ENCODE results near the gene TUNAR.

Gene TUNAR

DNA sequence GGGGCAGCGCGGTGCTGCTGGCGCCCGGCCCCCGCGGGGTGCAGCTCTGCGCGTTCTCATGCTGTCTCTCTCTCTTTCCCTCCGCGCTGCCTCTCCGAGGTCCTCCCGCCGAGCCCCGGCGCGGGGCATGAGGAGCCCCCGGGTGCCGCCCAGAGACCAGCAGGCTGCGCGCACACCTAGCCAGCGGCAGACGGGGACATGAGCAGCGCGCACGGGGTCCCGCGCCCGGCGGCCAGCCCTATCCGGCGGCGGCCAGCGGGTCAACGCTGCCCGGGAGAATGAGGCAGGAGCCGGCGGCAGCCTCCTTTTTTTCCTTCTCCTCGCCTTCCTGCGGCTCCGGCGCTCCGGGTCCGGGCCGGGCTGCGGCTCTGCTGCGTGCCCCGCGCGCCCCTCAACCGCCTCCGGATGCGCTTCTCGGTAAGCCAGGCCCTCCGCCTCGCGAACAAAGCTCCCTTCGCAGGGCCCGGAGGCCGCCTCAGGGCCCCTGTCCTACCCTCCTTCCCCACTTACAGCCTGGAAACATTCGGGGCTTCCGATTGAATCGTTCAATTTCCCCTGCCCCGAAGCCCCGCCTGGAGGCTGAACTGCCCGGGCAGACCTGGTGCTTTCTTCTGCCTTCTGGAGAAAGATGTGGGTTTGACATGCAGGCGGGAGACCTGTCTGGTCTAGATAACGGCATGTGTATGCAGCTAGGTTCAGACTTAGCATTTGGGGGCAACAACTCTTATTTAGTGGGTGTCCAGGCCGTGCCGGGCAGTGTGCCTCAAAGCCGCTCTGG, at the start of gene TUNAR:
TUNAR (plus strand) TSS at position 72 of the 778 bp plus-strand sequence.
- no peak for DNase-seq (ENCODE audit: low read depth)

DNA sequence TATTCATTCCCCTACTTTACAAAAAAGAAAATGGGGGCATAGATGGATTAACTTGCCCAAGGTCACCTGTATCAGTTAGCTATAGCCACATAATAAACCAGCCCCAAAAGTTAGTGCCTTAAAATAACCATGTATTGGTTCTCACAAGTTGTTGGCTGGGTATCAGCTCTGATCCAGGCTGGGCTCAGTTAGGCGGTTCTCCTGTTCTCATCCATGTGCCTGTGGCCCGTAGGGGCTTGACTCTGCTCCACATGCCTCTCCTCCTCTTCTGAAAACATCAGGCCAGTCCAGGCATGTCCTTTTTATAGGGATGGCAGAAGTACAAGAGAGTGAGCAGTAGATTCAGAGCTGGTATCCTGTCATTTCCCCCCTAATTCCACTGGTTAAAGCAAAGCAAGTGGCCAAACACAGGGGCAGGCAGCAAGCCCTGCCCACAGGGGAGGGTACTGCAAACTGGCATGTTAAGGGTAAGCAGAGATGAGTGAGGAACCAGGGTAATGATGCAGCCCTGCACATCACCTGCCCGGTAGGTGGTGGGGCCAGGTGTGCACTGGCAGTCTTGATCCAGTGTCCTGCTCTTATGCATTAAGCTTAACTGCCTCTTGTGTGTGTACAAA, 47.9 kb upstream of the TUNAR start:
- no peak for DNase-seq (ENCODE audit: low read depth)

DNA sequence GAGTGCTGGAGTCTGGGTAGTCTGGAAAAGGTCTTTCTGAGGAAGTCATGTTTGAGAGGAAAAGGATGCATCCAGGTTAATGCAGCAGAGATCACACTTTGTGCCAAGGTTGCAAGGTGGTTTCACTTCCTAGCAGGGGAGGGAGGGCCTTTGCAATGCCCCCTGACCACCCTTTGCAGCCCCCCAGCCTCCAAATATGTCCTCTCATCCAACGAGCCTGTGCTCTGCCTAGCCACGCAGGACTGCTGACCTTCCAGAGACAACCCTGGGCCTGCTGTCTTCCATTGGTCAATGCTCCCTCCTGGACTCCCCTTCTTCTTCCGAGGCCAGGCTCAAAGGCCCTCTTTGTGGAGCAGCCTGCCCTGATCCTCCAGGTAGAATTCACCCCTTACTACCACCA, 47.3 kb upstream of the TUNAR start:
- no peak for DNase-seq (ENCODE audit: low read depth)

DNA sequence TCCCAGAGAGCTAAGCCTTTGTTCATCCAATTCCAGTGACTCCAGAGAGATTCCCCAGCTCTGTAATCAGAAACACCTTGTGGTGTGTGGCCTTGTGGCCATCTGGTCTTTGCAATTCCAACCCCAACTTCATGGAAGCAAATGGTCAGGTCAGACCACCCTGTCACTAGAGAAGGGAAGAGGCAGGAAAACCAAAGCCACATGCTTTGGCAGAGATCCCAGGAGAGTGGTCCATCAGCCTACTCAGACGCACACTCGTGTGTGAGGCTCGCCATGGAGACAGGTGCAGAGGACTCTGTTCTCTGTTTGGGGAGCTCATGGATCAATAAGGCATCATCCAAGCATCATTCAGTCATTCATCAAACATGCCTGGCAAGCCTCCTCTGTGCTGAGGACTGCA, 46.2 kb upstream of the TUNAR start:
- DNase-seq (ENCODE audit: low read depth): no peak

DNA sequence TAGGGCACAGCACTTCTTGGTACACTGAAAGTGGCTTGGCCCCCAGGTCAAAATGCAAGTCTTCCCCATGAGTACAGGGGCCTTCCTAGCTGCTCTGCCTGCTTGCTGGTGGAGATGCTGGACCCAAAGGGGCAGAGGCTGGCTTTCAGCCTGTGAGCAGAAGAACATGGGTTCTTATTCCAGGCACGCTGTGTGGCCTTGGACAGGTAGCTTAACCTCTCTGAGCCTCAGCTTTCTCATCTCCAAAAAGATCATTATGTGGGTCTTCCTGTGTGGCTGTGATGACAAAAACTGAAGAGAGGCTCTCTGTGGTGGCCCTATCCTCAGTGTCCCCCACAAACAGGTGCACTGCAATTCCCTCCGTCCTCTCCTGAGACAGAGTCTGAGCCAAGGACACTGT, 45.6 kb upstream of the TUNAR start:
- DNase-seq (ENCODE audit: low read depth): no peak

DNA sequence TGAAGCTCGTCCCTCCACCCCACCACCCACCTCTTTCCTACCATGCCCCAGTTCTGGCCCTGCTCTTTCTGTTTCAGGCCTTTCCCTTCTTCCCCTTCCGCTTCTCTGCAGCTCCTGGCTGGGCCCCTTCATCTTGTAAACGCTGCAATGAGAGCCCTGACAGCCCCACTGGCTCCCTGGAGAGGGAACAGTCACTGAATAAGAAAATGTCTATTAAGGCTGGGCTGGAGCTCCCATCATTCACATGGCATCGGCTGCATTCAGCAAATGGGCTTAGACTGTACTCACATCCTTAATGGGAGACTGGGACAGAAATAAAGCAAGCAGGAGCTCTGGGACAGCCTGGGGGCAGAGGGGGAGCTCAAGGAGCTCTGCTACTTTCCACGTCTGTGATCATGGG, 45.2 kb upstream of the TUNAR start:
- DNase-seq (ENCODE audit: low read depth): no peak

DNA sequence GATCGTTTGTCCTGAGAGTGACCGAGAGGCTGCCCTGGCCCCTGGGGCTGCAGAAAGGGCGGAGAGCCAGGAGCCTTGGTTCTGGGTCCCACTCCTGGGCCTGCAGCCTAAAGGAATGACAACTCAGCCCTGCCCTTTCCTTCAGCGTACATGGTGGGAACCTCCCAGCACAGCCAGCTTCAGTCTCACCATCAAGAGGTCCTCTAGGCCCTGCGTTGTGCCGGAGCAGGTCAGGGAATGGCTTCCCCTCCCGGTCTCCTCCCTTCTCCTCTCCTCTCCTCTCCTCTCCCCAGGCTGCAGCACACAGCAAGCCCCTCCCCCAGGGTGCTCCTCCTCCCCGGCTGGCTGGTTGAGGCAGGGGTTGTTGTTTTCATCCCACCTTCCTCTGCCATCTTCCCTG, 44.6 kb upstream of the TUNAR start:
- no peak for DNase-seq (ENCODE audit: low read depth)

DNA sequence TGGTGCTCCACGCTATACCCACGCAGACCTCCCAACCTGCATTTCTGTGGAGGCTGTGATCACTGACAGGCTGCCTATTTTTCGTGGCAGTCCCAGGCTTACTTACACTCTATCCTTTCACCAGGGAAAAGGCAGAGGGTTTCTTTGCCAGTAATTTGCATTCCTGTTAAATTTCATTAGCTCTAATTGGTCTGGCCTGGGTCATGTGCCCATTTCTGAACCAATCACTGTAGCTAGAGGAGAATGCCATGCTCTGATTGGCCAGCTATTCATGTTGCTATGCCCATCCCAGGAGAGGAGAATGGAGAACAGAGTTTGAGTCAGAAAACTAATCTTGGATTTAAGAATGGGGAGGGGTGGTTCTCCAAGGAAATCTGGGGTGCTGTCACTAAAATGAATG, 43.2 kb upstream of the TUNAR start:
- no peak for DNase-seq (ENCODE audit: low read depth)

DNA sequence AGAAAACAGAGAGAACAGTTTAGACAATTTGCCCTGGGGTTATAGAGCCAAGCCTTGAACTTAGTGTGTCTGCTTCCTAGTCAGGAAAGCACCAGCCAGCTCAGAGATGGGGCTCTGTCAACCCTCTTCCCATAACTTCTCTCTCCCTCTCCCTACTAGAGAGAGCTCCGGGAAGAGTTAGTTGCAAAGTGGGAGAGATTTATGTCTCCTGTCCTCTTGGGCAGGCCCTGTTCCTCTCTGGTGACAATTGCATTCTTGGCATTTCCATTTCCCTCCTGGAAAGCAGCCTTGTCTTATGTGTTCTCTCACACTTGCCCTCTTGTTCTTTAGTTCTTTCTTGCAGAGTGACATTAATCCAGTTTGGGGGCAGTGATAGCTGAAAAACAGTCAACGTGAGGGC, 42.1 kb upstream of the TUNAR start:
- no peak for DNase-seq (ENCODE audit: low read depth)

DNA sequence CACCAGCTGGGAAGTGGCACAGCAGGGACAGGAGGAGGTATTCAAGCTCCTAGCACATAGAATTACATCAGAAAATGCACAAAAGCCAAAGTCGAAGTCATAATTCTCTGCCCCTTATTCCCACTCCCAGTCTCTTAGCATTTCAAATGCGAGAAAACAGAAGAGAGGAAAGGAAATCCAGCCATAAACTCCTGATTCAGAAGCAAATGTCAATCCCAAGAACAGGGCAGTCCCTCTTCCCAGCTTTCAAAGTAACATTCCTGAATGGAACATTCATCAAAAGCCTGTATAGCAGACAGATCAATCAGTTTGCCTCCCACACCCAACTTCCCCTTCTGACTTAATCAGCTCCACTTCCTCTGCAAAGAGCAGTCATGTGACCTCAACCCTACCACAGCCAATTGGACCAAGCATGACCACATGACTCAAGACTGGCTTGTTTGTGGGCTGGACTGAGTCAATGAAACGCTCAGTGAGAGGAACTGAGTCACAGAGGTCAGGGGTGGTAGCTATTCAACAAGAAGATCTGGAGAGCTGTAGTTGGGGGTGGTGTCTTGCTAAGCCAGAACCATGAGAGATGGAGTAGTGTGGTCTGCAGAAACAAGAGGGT, 41.4 kb upstream of the TUNAR start:
- DNase-seq (ENCODE audit: low read depth): no peak

DNA sequence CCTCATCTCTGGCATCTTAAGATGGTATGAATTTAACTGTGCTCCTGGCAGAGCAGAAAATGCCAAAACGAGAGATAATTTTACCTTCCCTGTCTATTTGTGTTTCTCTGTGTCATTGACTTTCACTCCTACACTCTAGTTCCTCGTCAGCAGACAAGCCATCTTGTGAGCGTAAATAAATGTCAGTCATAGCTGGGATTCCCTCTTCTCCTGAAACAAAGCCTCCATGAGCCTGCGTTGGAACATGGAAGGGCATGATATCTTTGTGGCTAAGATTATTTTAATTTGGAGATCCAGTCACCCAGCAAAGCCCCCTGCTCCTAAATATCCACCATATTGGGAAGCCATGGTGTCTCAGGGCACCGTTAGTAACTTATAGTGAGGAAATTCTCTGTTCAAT, 37.8 kb upstream of the TUNAR start:
- DNase-seq (ENCODE audit: low read depth): no peak

DNA sequence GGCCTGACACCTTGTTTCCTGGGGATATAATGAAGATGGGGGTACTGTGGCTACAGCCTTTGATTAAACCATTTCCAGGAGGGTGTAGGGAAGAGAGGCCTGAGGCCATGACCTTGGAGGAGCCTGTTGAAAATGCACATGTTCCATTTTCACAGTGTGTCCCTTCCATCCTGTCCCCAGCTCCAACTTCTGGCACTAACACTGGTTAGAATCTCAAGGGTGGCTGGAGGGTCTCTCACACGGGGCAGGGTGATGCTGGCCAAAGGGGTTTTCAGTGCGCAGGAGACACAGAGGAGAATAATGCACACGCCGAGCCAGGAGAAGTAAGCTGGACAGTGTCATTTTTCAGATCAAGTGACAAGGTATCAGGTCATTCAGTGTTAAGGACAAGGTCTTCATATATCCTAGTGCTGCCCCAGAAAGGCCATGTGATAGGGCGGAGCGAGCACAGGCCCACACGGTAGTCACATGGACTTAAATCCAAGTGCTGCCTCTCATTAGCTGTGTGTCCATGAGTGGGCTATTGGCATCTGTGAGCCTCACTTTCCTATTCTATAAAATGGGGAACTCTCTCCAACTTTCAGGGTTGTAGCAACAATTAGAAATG, 36.4 kb upstream of the TUNAR start:
- DNase-seq (ENCODE audit: low read depth): no peak

DNA sequence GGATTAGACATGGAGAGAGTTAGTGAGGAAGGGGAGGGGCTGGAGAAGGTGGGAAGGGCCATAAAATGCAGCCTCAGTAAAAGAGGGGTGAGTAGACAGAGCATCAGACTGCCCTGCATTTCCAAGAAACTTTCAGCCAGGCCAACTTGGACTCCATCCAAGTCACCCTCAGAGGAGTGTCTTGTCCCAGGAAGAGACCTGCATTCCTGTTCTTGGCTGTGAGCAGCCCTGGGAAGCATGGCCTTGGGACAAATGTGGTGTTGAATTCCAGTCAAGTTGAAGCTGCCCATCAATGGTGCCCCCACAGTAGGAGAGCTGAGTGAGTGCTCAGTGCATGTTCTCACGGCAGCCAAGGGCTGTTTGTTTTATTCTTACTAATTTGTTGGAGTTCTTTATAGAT, 35.0 kb upstream of the TUNAR start:
- DNase-seq (ENCODE audit: low read depth): no peak

DNA sequence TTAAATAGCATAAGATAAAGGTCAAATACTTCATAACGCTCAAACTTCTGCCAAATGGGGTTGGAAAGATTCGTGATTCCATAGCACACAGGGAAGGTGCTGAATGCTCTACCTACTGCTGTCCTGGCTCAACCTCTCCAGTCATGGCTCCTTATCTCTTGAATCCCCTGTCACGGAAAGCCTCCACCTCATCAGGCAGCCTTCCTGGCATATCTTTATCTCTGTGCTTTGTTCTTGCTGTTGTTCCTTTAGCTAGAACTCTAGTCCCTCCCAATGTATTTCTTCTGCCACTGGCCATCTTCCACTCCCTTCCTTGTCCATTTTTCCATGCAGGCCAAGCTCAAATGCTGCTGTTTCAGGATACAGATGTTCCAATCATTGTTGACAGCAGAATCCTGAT, 26.9 kb upstream of the TUNAR start:
- DNase-seq (ENCODE audit: low read depth): no peak

DNA sequence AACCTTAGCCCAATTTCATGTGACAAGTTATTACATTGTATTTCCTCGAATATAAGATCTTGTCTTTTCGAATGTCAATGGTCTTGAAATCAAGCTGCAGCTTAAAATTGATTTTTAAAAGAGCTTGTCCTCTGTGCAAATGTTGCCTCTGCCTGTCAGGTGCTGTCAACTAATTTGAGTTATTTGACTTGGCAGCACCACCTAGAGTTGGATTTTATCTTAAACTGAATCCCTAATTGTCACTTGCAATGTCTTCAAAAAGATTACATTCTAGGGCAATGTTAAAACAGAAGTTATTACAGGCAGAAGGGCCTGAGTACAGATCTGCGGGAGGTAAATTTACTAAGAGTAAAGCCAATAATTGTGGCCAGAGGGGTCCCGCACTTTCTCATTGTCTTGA, 26.2 kb upstream of the TUNAR start:
- DNase-seq (ENCODE audit: low read depth): no peak

DNA sequence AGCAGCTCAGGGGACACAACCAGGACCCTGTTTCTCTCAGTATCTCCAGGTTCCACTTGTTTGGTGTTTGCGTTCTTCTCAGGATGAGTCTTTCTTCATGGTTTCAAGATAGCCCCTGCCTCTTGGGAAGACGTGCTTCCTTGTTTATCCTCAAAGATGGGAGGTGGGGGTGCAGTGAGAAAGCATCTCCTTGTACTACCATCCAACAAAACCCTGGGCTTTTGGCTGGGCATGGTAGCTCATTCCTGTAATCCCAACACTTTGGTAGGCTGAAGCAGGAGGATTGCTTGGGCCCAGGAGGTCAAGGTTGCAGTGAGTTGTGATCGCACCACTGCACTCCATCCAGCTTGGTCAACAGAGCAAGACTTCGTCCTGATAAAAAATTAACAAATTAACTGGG, 21.0 kb upstream of the TUNAR start:
- no peak for DNase-seq (ENCODE audit: low read depth)

DNA sequence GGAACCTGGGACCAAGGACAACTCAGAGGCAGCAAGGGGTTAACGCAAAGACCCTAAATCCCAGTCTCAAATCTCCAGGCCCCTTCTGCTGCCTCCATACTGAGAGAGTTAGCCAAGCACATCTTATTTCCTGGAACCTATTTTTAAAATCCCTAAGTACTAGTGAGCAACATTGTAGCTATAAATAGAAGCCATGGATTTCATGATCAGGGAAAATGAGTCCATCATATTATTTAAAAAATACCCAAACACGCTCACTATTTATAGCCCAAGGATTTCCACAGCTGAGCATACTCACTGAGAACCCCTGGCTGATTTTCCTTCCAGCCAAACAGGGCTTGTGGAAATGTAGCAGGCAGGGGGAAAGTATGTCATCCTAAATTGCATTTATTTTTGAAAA, 19.4 kb upstream of the TUNAR start:
- DNase-seq (ENCODE audit: low read depth): no peak

DNA sequence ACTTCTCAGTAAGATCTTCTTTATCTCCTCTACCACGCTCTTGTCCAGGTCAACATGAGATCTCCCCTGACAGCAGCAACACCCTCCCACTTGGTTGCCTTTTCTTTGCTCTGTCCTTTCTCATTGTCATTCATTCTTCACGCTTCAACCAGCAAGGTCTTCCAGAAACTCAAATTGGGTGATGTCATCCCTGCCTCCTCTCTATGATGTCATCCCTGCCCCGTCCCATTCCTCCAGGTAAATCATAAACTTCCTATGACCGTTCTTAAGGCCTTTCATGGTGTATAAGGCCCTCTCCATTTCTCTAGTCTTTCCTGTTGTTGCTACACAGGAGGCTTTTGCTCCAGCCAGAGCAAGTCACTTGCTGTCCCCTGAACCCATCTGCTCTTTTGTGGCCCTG, 17.7 kb upstream of the TUNAR start:
- no peak for DNase-seq (ENCODE audit: low read depth)

DNA sequence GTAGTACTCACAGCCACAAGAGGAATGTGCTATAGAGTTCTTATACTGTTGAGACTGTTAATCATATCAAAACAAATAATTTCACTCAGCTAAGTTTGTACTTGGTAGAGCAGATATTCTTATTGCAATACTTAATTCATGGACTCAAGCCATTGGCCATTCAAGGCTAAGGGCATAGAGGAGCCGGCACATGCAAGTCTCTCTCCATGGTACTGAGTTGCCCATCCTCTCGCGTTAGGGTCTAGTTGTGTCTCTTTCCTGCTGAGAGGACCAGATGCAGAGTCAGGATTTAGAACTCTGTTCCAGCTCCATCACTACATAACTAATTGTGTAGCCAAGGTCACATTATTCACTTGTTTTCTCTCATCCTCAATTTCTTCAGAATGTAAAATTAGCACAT, 14.4 kb upstream of the TUNAR start:
- no peak for DNase-seq (ENCODE audit: low read depth)

DNA sequence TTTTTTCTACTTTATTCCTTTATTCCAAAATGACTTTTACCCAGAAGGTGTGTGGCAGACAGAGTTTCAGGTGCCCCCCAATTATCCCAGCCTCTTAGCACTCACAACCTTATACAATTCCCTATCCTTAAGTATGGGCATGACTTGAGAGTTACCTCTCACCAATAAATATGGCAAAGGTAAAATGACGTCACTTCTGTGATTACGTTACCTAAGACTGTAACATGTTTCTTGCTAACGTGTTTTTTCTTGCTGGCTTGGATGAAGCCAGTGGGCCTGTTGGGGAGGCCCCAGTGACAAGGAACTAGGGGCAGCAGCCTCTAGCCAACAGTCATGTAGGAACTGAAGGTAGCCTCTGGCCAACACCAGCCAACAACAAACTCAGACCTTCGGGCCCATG, 13.3 kb upstream of the TUNAR start:
- DNase-seq (ENCODE audit: low read depth): no peak

DNA sequence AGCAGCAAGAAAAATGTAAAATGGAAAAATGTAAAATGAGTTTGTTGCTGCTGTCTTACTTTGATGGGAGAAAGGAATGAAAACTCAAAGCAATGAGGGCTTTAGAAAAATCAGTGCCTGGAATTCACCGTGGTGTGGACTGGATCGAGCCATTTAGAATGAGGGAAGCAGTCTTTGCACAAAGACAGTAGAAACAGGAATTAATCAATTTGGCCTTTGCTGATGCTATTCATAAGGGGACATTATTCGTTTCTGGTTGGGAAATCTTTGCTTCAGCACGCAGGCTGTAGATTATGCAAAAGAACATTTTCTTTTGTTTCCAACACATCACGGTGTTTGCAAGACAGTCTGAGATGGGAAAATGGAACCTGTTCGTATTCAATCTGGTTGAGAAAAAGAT, 6.9 kb upstream of the TUNAR start:
- no peak for DNase-seq (ENCODE audit: low read depth)

DNA sequence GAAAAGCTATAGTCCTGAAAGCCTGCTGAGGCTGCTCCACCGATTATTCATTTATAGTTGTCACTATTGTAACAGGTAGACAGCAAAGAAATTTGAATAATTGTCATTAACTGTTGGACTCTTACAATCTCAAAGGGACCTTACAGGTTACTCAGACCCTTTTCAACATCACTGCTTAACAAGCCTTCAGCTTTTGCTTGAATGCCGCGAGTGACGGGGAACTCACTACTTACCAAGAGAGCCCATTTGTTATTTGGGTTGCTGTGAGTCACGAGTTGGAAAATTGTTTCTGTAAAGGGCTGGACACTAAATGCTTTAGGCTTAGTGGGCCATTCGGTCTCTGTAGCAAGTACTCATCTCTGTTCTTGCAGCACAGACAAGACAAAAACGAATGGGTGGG, 5.9 kb upstream of the TUNAR start:
- DNase-seq (ENCODE audit: low read depth): no peak

DNA sequence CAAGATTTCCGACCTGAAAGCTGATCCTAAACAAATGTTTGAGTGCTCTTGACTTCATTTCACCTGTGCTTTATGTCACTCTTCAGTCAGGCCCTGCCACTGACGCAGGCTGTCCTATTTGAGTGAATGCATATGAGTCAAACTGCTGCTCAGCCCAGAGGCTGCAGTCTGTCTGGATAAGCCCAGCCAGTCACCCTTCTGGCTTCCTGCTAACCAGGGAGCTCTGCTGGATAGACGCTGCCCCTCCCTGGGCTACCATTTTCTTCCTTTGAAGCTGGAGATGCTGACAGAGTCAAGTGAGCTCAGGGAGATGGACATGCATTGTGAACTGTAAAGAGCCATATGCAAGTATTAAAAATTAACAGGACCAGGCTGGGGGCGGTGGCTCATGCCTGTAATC, 5.1 kb upstream of the TUNAR start:
- DNase-seq (ENCODE audit: low read depth): no peak

Data from stimulated activated CD4-positive, alpha-beta T cell treated with anti-CD3 and anti-CD28 coated beads, Interleukin-2, amount 100 ng/mL, for 4 hours (primary cell).